H9 (cell line): ENCODE measurements around the gene MCRIP1. TPM values are rescaled to one million over a fixed set of nuclear protein-coding genes. Genes with fewer than 3 reads are reported as not detected.

Experiments
- DNase-seq: peaks from one replicate; pipeline ENCODE4 v3.0.0-alpha.2; 2017
- H2AFZ ChIP-seq: one replicate; pipeline ENCODE4 v1.6.1; 2013; ENCODE audit warnings: mild to moderate bottlenecking, low read length, control low read depth, moderate library complexity
- H2AK5ac ChIP-seq: 2 replicates; pipeline ENCODE4 v1.6.1; 2013; ENCODE audit warnings: low read length, control low read depth, mixed read lengths; ENCODE audit not compliant: insufficient read length
- H2BK120ac ChIP-seq: one replicate; pipeline ENCODE4 v1.6.1; 2013; ENCODE audit warnings: low read depth, mild to moderate bottlenecking, low read length, control low read depth, inconsistent platforms; ENCODE audit not compliant: poor library complexity, severe bottlenecking
- H2BK12ac ChIP-seq: 2 replicates; pipeline ENCODE4 v1.6.1; 2013; ENCODE audit warnings: low read length, control low read depth, mixed read lengths, low read depth; ENCODE audit not compliant: insufficient read length
- H2BK15ac ChIP-seq: 2 replicates; pipeline ENCODE4 v1.6.1; 2013; ENCODE audit warnings: low read depth, low read length, control low read depth
- H2BK20ac ChIP-seq: one replicate; pipeline ENCODE4 v1.6.1; 2013; ENCODE audit warnings: low read depth, mild to moderate bottlenecking, low read length, control low read depth, inconsistent platforms; ENCODE audit not compliant: poor library complexity, severe bottlenecking
- H2BK5ac ChIP-seq: 2 replicates; pipeline ENCODE4 v1.6.1; 2013; ENCODE audit warnings: low read length, control low read depth, mixed read lengths; ENCODE audit not compliant: insufficient read length
- H3K14ac ChIP-seq: 2 replicates; pipeline ENCODE4 v1.6.1; 2013; ENCODE audit warnings: low read length, control low read depth; ENCODE audit not compliant: insufficient read depth
- H3K18ac ChIP-seq: 2 replicates; pipeline ENCODE4 v1.6.1; 2013; ENCODE audit warnings: low read depth, mild to moderate bottlenecking, mixed read lengths, low read length, control low read depth; ENCODE audit not compliant: insufficient read length
- H3K23ac ChIP-seq: 2 replicates; pipeline ENCODE4 v1.6.1; 2013; ENCODE audit warnings: low read length, control low read depth, mixed read lengths, low read depth; ENCODE audit not compliant: insufficient read length
- H3K23me2 ChIP-seq: 2 replicates; pipeline ENCODE4 v1.6.1; 2013; ENCODE audit warnings: low read depth, mild to moderate bottlenecking, mixed read lengths, low read length, control low read depth; ENCODE audit not compliant: insufficient read length, poor library complexity, severe bottlenecking
- H3K27ac ChIP-seq: 2 replicates; pipeline ENCODE4 v1.5.1; 2013; ENCODE audit warnings: low read length, control low read depth, mixed read lengths, low read depth; ENCODE audit not compliant: insufficient read length
- H3K27me3 ChIP-seq: 2 replicates; pipeline ENCODE4 v1.6.1; 2013; ENCODE audit warnings: low read length, control low read depth, inconsistent platforms; ENCODE audit not compliant: insufficient read depth
- H3K4ac ChIP-seq: 2 replicates; pipeline ENCODE4 v1.6.1; 2013; ENCODE audit warnings: low read depth, mild to moderate bottlenecking, control low read depth, inconsistent platforms, low read length, moderate library complexity
- H3K4me1 ChIP-seq: 2 replicates; pipeline ENCODE4 v1.6.1; 2013; ENCODE audit warnings: low read length, control low read depth, inconsistent platforms; ENCODE audit not compliant: insufficient read depth
- H3K4me2 ChIP-seq: 2 replicates; pipeline ENCODE4 v1.6.1; 2013; ENCODE audit warnings: low read length, control low read depth, mixed read lengths; ENCODE audit not compliant: insufficient read length, insufficient read depth
- H3K56ac ChIP-seq: 2 replicates; pipeline ENCODE4 v1.6.1; 2013; ENCODE audit warnings: low read depth, mild to moderate bottlenecking, mixed read lengths, low read length, control low read depth; ENCODE audit not compliant: insufficient read length
- H3K79me1 ChIP-seq: 2 replicates; pipeline ENCODE4 v1.6.1; 2013; ENCODE audit warnings: low read depth, mild to moderate bottlenecking, moderate library complexity, low read length, control low read depth, inconsistent platforms; ENCODE audit not compliant: insufficient read depth, poor library complexity, severe bottlenecking
- H3K79me2 ChIP-seq: 2 replicates; pipeline ENCODE4 v1.6.1; 2013; ENCODE audit warnings: low read length, control low read depth, inconsistent platforms; ENCODE audit not compliant: insufficient read depth
- H3K9ac ChIP-seq: 2 replicates; pipeline ENCODE4 v1.6.1; 2013; ENCODE audit warnings: low read length, control low read depth, mixed read lengths; ENCODE audit not compliant: insufficient read length; ENCODE audit errors: extremely low read depth
- H3K9me3 ChIP-seq: one replicate; pipeline ENCODE4 v1.6.1; 2013; ENCODE audit warnings: low read depth, low read length, inconsistent platforms; ENCODE audit not compliant: control insufficient read depth
- H3T11ph ChIP-seq: one replicate; pipeline ENCODE4 v1.6.1; 2013; ENCODE audit warnings: mild to moderate bottlenecking, low read length, control low read depth, inconsistent platforms
- H4K20me1 ChIP-seq: one replicate; pipeline ENCODE4 v1.6.1; 2013; ENCODE audit not compliant: control insufficient read depth, insufficient read length, insufficient read depth
- H4K5ac ChIP-seq: 2 replicates; pipeline ENCODE4 v1.6.1; 2013; ENCODE audit warnings: low read depth, mild to moderate bottlenecking, mixed read lengths, low read length, control low read depth; ENCODE audit not compliant: insufficient read length
- H4K8ac ChIP-seq: replicated peaks from 2 replicates; pipeline ENCODE4 v1.6.1; 2013; ENCODE audit warnings: low read length, control low read depth, mixed read lengths, low read depth; ENCODE audit not compliant: insufficient read length
- H4K91ac ChIP-seq: 2 replicates; pipeline ENCODE4 v1.6.1; 2013; ENCODE audit warnings: low read depth, mild to moderate bottlenecking, moderate library complexity, mixed read lengths, low read length, control low read depth; ENCODE audit not compliant: insufficient read length
- H3K27ac Mint-ChIP-seq, 3 experiments: 2 replicates in 2 of 3; 3 replicates in 1 of 3; pipeline ENCODE4 v1.8.0; 2020 to 2021; ENCODE audit warnings: mixed read lengths in 3 of 3, mild to moderate bottlenecking in 1 of 3, moderate library complexity in 1 of 3
- H3K27me3 Mint-ChIP-seq: 2 replicates; pipeline ENCODE4 v1.8.0; 2021; ENCODE audit warnings: low read depth, mild to moderate bottlenecking, moderate library complexity, mixed read lengths
- H3K36me3 Mint-ChIP-seq, 3 experiments: 2 replicates in 2 of 3; 3 replicates in 1 of 3; pipeline ENCODE4 v1.8.0; 2020 to 2021; ENCODE audit warnings: low read depth in 3 of 3, mixed read lengths in 3 of 3; ENCODE audit not compliant: insufficient read depth in 1 of 3
- H3K4me1 Mint-ChIP-seq, 2 experiments: 2 replicates each; pipeline ENCODE4 v1.8.0; 2020; ENCODE audit warnings: mixed read lengths in 2 of 2
- H3K4me3 Mint-ChIP-seq, 2 experiments: 2 replicates in 1 of 2; 3 replicates in 1 of 2; pipeline ENCODE4 v1.8.0; 2020 to 2021; ENCODE audit warnings: mild to moderate bottlenecking in 2 of 2, mixed read lengths in 2 of 2, moderate library complexity in 1 of 2
- H3K9me3 Mint-ChIP-seq, 2 experiments: 2 replicates in 1 of 2; 3 replicates in 1 of 2; pipeline ENCODE4 v1.8.0; 2020; ENCODE audit warnings: mild to moderate bottlenecking in 2 of 2, mixed read lengths in 2 of 2, moderate library complexity in 1 of 2
- WGBS: extraction: QIAGEN DNeasy Blood & Tissue Kit; methylation state at CpG from one replicate; pipeline ENCODE4 v1.1.7; 2013; ENCODE audit warnings: missing lambda C conversion rate, low lambda C conversion rate, mixed read lengths; ENCODE audit not compliant: insufficient read length; ENCODE audit errors: extremely low coverage; 5-methylcytosine and 5-hydroxymethylcytosine counted together
- total RNA-seq: library from RNA; stranded (reverse); gene quantifications from 2 replicates; pipeline ENCODE4 v1.2.1, GENCODE V29; 2021
- TF ChIP-seq, protein P1 (sequence below): fragments of 200-600 bp; sonication (generic); conservative IDR thresholded peaks from 3 replicates; pipeline ENCODE4 v1.8.0; 2021; ENCODE audit warnings: antibody characterized with exemption, mild to moderate bottlenecking

Gene MCRIP1
- total RNA-seq, 1 experiment from 2014 or later, result 118 TPM

GRCh38 chr17:81815646-81815986, 17.5 kb downstream of the MCRIP1 start:
- Histone ChIP-seq H4K5ac (no peak overlapping the region), H3K18ac (no peak overlapping the region), H3T11ph (no peak overlapping the region), H4K91ac (no peak overlapping the region), H3K23ac (no peak overlapping the region), H3K27me3 (no peaks in the 10 kb centered on the region), H3K14ac (no peak overlapping the region), H3K4ac (no peak overlapping the region), H2AFZ (no peak overlapping the region), H2BK12ac (no peak overlapping the region), H3K23me2 (no peaks in the 10 kb centered on the region), H2BK20ac (no peak overlapping the region), H2AK5ac (no peak overlapping the region), H2BK5ac (no peak overlapping the region), H3K56ac (no peak overlapping the region), H3K9me3 (no peaks in the 10 kb centered on the region), H3K9ac (no peak overlapping the region), H3K79me2 (no peaks in the 10 kb centered on the region), H3K27ac (no peak overlapping the region), H4K20me1 (no peaks in the 10 kb centered on the region), H3K4me2 (no peak overlapping the region), H4K8ac (no peak overlapping the region), H2BK15ac (no peak overlapping the region), H3K4me1 (no peaks in the 10 kb centered on the region; the same call in 1 of the 2 replicates), H3K79me1 (no peaks in the 10 kb centered on the region), H2BK120ac (no peak overlapping the region)
- Mint-ChIP-seq H3K4me1 (peaks cover 0 to 10% of the 10 kb centered on the region in 2 experiments; a peak in 1 of 4 replicates), H3K9me3 (no peaks in the 10 kb centered on the region; a peak in 2 of 5 replicates), H3K27me3 (peaks cover 10% of the 10 kb centered on the region), H3K27ac (no peak overlapping the region), H3K4me3 (no peak overlapping the region), H3K36me3 (no peaks in the 10 kb centered on the region)
- TF ChIP-seq, protein P1, sequence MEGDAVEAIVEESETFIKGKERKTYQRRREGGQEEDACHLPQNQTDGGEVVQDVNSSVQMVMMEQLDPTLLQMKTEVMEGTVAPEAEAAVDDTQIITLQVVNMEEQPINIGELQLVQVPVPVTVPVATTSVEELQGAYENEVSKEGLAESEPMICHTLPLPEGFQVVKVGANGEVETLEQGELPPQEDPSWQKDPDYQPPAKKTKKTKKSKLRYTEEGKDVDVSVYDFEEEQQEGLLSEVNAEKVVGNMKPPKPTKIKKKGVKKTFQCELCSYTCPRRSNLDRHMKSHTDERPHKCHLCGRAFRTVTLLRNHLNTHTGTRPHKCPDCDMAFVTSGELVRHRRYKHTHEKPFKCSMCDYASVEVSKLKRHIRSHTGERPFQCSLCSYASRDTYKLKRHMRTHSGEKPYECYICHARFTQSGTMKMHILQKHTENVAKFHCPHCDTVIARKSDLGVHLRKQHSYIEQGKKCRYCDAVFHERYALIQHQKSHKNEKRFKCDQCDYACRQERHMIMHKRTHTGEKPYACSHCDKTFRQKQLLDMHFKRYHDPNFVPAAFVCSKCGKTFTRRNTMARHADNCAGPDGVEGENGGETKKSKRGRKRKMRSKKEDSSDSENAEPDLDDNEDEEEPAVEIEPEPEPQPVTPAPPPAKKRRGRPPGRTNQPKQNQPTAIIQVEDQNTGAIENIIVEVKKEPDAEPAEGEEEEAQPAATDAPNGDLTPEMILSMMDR, result no peak
- DNase-seq, result no peak
- no CpG with 5 or more reads among the region's 2 CpGs for WGBS
